LNCAP (cell line): Measurements from ENCODE around the gene SLC46A2.

Experiments
- CTCF ChIP-seq: fragments of 450-650 bp; IDR thresholded peaks from 2 replicates; pipeline ENCODE4 v1.5.1; 2017; ENCODE audit warnings: mild to moderate bottlenecking

SLC46A2 gene

GRCh38 chr9:112890106-112891081 is at the start of gene SLC46A2:
SLC46A2 (minus strand) TSS chr9:112890876; CDS start chr9:112890681, 195 bp downstream.
- TF ChIP-seq CTCF = no peak

- no peak for TF ChIP-seq CTCF
Observed at GRCh38 chr9:112939418-112939817, 48.7 kb upstream of the SLC46A2 start.

- TF ChIP-seq CTCF = no peak
Observed at GRCh38 chr9:112933696-112934095, 43.0 kb upstream of the SLC46A2 start.

- peak; percentile 66 for TF ChIP-seq CTCF
Observed at GRCh38 chr9:112925058-112925641, 34.5 kb upstream of the SLC46A2 start.

- TF ChIP-seq CTCF = peak; percentile 51
Observed at GRCh38 chr9:112921549-112921948, 30.9 kb upstream of the SLC46A2 start.

GRCh38 chr9:112917987-112918362 is 27.3 kb upstream of the SLC46A2 start:
- TF ChIP-seq CTCF = no peak

- TF ChIP-seq CTCF = no peak
Observed at GRCh38 chr9:112917047-112917986, 26.6 kb upstream of the SLC46A2 start.
